CD8-positive, alpha-beta memory T cell (primary cell): ENCODE measurements around the gene GREM1. TPM values are rescaled to one million over a fixed set of nuclear protein-coding genes. Genes with fewer than 3 reads are reported as not detected.

ENCODE experiments used
- CTCF ChIA-PET: fragments of 350-600 bp; sonication (Branson Sonifier 250); formaldehyde crosslinking; loops from one replicate; lab custom pipeline; 2021; ENCODE audit warnings: antibody characterized with exemption; lab: Charles Lee
- POLR2A ChIA-PET: fragments of 350-600 bp; sonication (Branson Sonifier 250); formaldehyde crosslinking; loops from one replicate; lab custom pipeline; 2021; ENCODE audit warnings: antibody characterized with exemption; lab: Charles Lee
- DNase-seq, 5 donors: peaks; one replicate each; pipeline versions ENCODE4 v3.0.0 to v3.0.0-alpha.2; 2020 to 2022; ENCODE audit warnings: mixed read lengths in 1 of 5
- H3K27ac ChIP-seq: one replicate; pipeline ENCODE4 v1.7.0; 2013; ENCODE audit warnings: low read depth, mild to moderate bottlenecking, low read length, moderate library complexity
- H3K27me3 ChIP-seq: 2 replicates; pipeline ENCODE4 v1.7.0; 2013; ENCODE audit warnings: low read length, mild to moderate bottlenecking; ENCODE audit not compliant: insufficient read depth, poor library complexity, severe bottlenecking
- H3K36me3 ChIP-seq: 2 replicates; pipeline ENCODE4 v1.7.0; 2013; ENCODE audit warnings: mild to moderate bottlenecking, low read length, moderate library complexity; ENCODE audit not compliant: insufficient read depth
- H3K4me1 ChIP-seq: 2 replicates; pipeline ENCODE4 v1.7.0; 2013; ENCODE audit warnings: mild to moderate bottlenecking, low read length, moderate library complexity; ENCODE audit not compliant: insufficient read depth
- H3K4me3 ChIP-seq: 2 replicates; pipeline ENCODE4 v1.7.0; 2013; ENCODE audit warnings: mild to moderate bottlenecking, low read length
- H3K9me3 ChIP-seq: 2 replicates; pipeline ENCODE4 v1.7.0; 2013; ENCODE audit warnings: mild to moderate bottlenecking, low read length
- H3K27ac Mint-ChIP-seq, 8 donors: one replicate each; pipeline ENCODE4 v1.8.0; 2020 to 2021; ENCODE audit warnings: mixed read lengths in 8 of 8, mild to moderate bottlenecking in 6 of 8, inconsistent platforms in 3 of 8, moderate library complexity in 3 of 8
- H3K27me3 Mint-ChIP-seq, 2 donors: one replicate each; pipeline ENCODE4 v1.8.0; 2020 to 2021; ENCODE audit warnings: mixed read lengths in 2 of 2, mild to moderate bottlenecking in 1 of 2, moderate library complexity in 1 of 2
- H3K36me3 Mint-ChIP-seq, 3 donors: one replicate each; pipeline ENCODE4 v1.8.0; 2020 to 2021; ENCODE audit warnings: mixed read lengths in 3 of 3, inconsistent platforms in 1 of 3, mild to moderate bottlenecking in 1 of 3
- H3K4me1 Mint-ChIP-seq, 3 donors: one replicate each; pipeline ENCODE4 v1.8.0; 2020 to 2021; ENCODE audit warnings: mixed read lengths in 3 of 3, inconsistent platforms in 1 of 3, mild to moderate bottlenecking in 1 of 3
- H3K4me3 Mint-ChIP-seq, 7 donors: one replicate each; pipeline ENCODE4 v1.8.0; 2020 to 2021; ENCODE audit warnings: mixed read lengths in 7 of 7, mild to moderate bottlenecking in 6 of 7, moderate library complexity in 4 of 7, inconsistent platforms in 2 of 7
- H3K9me3 Mint-ChIP-seq, 5 donors: one replicate each; pipeline ENCODE4 v1.8.0; 2020 to 2022; ENCODE audit warnings: mixed read lengths in 5 of 5, mild to moderate bottlenecking in 3 of 5, moderate library complexity in 2 of 5, inconsistent platforms in 1 of 5
- polyA plus RNA-seq: library from polyadenylated mRNA; unstranded; fragments of 300-500 nt; fragmentation: Illumina TruSeq; gene quantifications from one replicate; pipeline ENCODE4 v1.2.3, GENCODE V29; 2021
- total RNA-seq, 2 experiments: library from RNA; stranded (reverse); gene quantifications; one replicate each; pipeline ENCODE4 v1.2.3, GENCODE V29; 2021

GREM1 gene
- total and polyA plus RNA-seq, 3 experiments from 2014 or later, result not detected

- Mint-ChIP-seq H3K9me3 (no peaks in the 10 kb centered on the region), H3K27ac (no peak overlapping the region), H3K4me3 (no peak overlapping the region), H3K27me3 (peaks cover 35 to 60% of the 10 kb centered on the region in 2 donors), H3K4me1 (peaks cover 15 to 25% (median 20%) of the 10 kb centered on the region in 3 donors), H3K36me3 (no peaks in the 10 kb centered on the region)
- H3K4me1 ChIP-seq, result no peaks in the 10 kb centered on the region
- CTCF ChIA-PET, result no interaction called here
- DNase-seq, result no peak
- H3K4me3 ChIP-seq, result no peak overlapping the region
- H3K27me3 ChIP-seq, result peaks cover 18% of the 10 kb centered on the region
- H3K9me3 ChIP-seq, result no peaks in the 10 kb centered on the region
- H3K27ac ChIP-seq, result no peak overlapping the region
- POLR2A ChIA-PET, result no interaction called here
- no peaks in the 10 kb centered on the region for H3K36me3 ChIP-seq
Observed at GRCh38 chr15:32718227-32718820, 520 bp downstream of the GREM1 start.

GRCh38 chr15:32718821-32719716 is 1.3 kb downstream of the GREM1 start:
- DNase-seq, result no peak
- Mint-ChIP-seq H3K36me3 (no peaks in the 10 kb centered on the region), H3K9me3 (no peaks in the 10 kb centered on the region), H3K27me3 (peaks cover 35 to 56% of the 10 kb centered on the region in 2 donors), H3K4me1 (peaks cover 15 to 25% (median 20%) of the 10 kb centered on the region in 3 donors), H3K4me3 (peak overlapping the region in 4 of 7 donors; percentile 5 to 57 (median 38)), H3K27ac (no peak overlapping the region)
- H3K9me3 ChIP-seq, result no peaks in the 10 kb centered on the region
- H3K36me3 ChIP-seq, result no peaks in the 10 kb centered on the region
- H3K27ac ChIP-seq, result no peak overlapping the region
- H3K4me3 ChIP-seq, result no peak overlapping the region
- H3K27me3 ChIP-seq, result peaks cover 18% of the 10 kb centered on the region
- H3K4me1 ChIP-seq, result no peaks in the 10 kb centered on the region
- ChIA-PET POLR2A (no interaction called here), CTCF (no interaction called here)

- Mint-ChIP-seq H3K4me3 (no peak overlapping the region), H3K27me3 (peaks cover 27 to 52% of the 10 kb centered on the region in 2 donors), H3K27ac (no peak overlapping the region), H3K36me3 (no peaks in the 10 kb centered on the region), H3K9me3 (peaks cover 0 to 8% (median 2%) of the 10 kb centered on the region in 5 donors), H3K4me1 (peaks cover 13 to 19% (median 16%) of the 10 kb centered on the region in 3 donors)
- Histone ChIP-seq H3K27me3 (peaks cover 10% of the 10 kb centered on the region), H3K4me3 (no peak overlapping the region), H3K27ac (no peak overlapping the region), H3K4me1 (no peaks in the 10 kb centered on the region), H3K9me3 (no peaks in the 10 kb centered on the region), H3K36me3 (no peaks in the 10 kb centered on the region)
- CTCF ChIA-PET, result no interaction called here
- DNase-seq, result no peak
- POLR2A ChIA-PET, result no interaction called here
Observed at GRCh38 chr15:32721596-32721995, 3.8 kb downstream of the GREM1 start.

GRCh38 chr15:32722136-32722535 is 4.3 kb downstream of the GREM1 start:
- Histone ChIP-seq H3K4me3 (no peak overlapping the region), H3K27ac (no peak overlapping the region), H3K36me3 (no peaks in the 10 kb centered on the region), H3K9me3 (no peaks in the 10 kb centered on the region), H3K4me1 (no peaks in the 10 kb centered on the region), H3K27me3 (peaks cover 6% of the 10 kb centered on the region)
- DNase-seq, result no peak
- Mint-ChIP-seq H3K4me1 (peaks cover 9 to 13% (median 11%) of the 10 kb centered on the region in 3 donors), H3K4me3 (no peak overlapping the region), H3K27me3 (peaks cover 22 to 52% of the 10 kb centered on the region in 2 donors), H3K9me3 (peaks cover 0 to 8% (median 2%) of the 10 kb centered on the region in 5 donors), H3K36me3 (no peaks in the 10 kb centered on the region), H3K27ac (no peak overlapping the region)
- CTCF ChIA-PET, result no interaction called here
- POLR2A ChIA-PET, result no interaction called here

GRCh38 chr15:32723171-32723948 is 5.6 kb downstream of the GREM1 start:
- H3K27me3 Mint-ChIP-seq, result peaks cover 21 to 53% of the 10 kb centered on the region in 2 donors
- H3K27ac Mint-ChIP-seq, result no peak overlapping the region
- ChIA-PET POLR2A (interaction anchor here (0.5 kb wide), 1 partner anchor 1918 kb away, joined by 4 read pairs; no protein-coding TSS in a partner anchor), CTCF (no interaction called here)
- no peak for DNase-seq
- H3K36me3 Mint-ChIP-seq, result no peaks in the 10 kb centered on the region
- Histone ChIP-seq H3K27me3 (peaks cover 6% of the 10 kb centered on the region), H3K4me1 (no peaks in the 10 kb centered on the region), H3K4me3 (no peak overlapping the region), H3K36me3 (no peaks in the 10 kb centered on the region), H3K9me3 (no peaks in the 10 kb centered on the region), H3K27ac (no peak overlapping the region)
- peaks cover 8 to 10% (median 9%) of the 10 kb centered on the region in 3 donors for H3K4me1 Mint-ChIP-seq
- H3K9me3 Mint-ChIP-seq, result peaks cover 0 to 9% (median 2%) of the 10 kb centered on the region in 5 donors
- H3K4me3 Mint-ChIP-seq, result no peak overlapping the region

GRCh38 chr15:32729700-32730395 is 12.0 kb downstream of the GREM1 start:
- Mint-ChIP-seq H3K9me3 (peaks cover 0 to 11% (median 4%) of the 10 kb centered on the region in 5 donors), H3K4me3 (no peak overlapping the region), H3K27ac (no peak overlapping the region), H3K4me1 (no peaks in the 10 kb centered on the region), H3K36me3 (no peaks in the 10 kb centered on the region), H3K27me3 (peaks cover 16 to 43% of the 10 kb centered on the region in 2 donors)
- Histone ChIP-seq H3K27ac (no peak overlapping the region), H3K4me3 (no peak overlapping the region), H3K36me3 (no peaks in the 10 kb centered on the region), H3K9me3 (no peaks in the 10 kb centered on the region), H3K4me1 (no peaks in the 10 kb centered on the region), H3K27me3 (no peaks in the 10 kb centered on the region)
- POLR2A ChIA-PET, result no interaction called here
- CTCF ChIA-PET, result no interaction called here
- no peak for DNase-seq

- Mint-ChIP-seq H3K4me1 (no peaks in the 10 kb centered on the region), H3K4me3 (no peak overlapping the region), H3K36me3 (no peaks in the 10 kb centered on the region), H3K27ac (no peak overlapping the region), H3K27me3 (peaks cover 14 to 37% of the 10 kb centered on the region in 2 donors), H3K9me3 (peaks cover 0 to 9% (median 2%) of the 10 kb centered on the region in 5 donors)
- ChIA-PET POLR2A (no interaction called here), CTCF (no interaction called here)
- no peak overlapping the region for H3K27ac ChIP-seq
- no peaks in the 10 kb centered on the region for H3K27me3 ChIP-seq
- no peaks in the 10 kb centered on the region for H3K9me3 ChIP-seq
- H3K4me3 ChIP-seq, result no peak overlapping the region
- no peak for DNase-seq
- H3K4me1 ChIP-seq, result no peaks in the 10 kb centered on the region
- H3K36me3 ChIP-seq, result no peaks in the 10 kb centered on the region
Observed at GRCh38 chr15:32730677-32731654, 13.2 kb downstream of the GREM1 start.
